Vagina (tissue), 2 donors: Measurements from ENCODE around the gene HERC2.
"Not testable (repeated sequence)": the region's sequence is repeated elsewhere in the genome, so short reads cannot be mapped to it uniquely, and the experiment has no call there.

Source experiments
- CTCF ChIP-seq, 3 experiments: fragments of 450-650 bp in 2 of 3; fragments of 200-600 bp in 1 of 3; sonication (generic) in 1 of 3; IDR thresholded peaks; one replicate each; pipeline ENCODE4 v1.5.1; 2017 to 2019; ENCODE audit warnings: antibody characterized with exemption in 3 of 3, mild to moderate bottlenecking in 2 of 3, moderate library complexity in 2 of 3
- POLR2A ChIP-seq, 2 donors: fragments of 450-650 bp; IDR thresholded peaks; one replicate each; pipeline ENCODE4 v1.6.1; 2017; ENCODE audit warnings: antibody characterized with exemption in 2 of 2, mild to moderate bottlenecking in 2 of 2, moderate library complexity in 2 of 2

DNA sequence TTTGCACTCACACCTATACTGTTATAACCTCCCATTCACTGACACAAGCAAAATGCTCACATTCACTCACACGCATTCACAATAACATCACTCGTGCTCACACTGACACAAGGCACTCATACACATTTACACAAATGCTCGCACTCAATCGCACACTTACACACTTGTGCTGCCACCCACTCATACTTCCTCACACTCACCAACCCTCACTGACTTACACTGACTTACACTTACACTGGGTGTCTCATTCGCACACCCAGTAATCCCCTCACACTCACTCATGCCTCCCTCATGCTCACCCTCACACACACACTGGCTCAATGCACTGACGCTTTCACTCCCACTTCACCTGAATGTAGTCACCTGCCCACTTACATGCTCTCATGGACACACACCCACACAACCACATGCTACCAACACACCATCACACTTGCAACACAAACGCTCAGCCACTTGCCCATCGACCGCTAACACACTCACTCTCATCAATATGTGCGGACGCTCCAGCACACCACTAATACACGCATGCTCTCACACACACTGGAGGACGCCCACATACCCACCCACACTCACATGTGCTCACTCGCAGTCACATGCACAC, 104.9 kb downstream of the HERC2 start:
- not testable (repeated sequence) for TF ChIP-seq POLR2A, CTCF (IDR thresholded peaks at IDR 0.05)
